Neural progenitor cell (in vitro differentiated cells): ENCODE measurements around the gene RTN1.

Experiments used
- CTCF ChIP-seq: fragments of 200-600 bp; sonication (generic); IDR thresholded peaks from 2 replicates; pipeline ENCODE4 v1.5.1; 2017; ENCODE audit warnings: antibody characterized with exemption, mild to moderate bottlenecking
- EZH2 ChIP-seq: fragments of 200-600 bp; sonication (generic); IDR thresholded peaks from 2 replicates; pipeline ENCODE4 v1.6.1; 2017; ENCODE audit warnings: antibody characterized with exemption, mild to moderate bottlenecking, moderate library complexity
- EZH2phosphoT487 ChIP-seq: fragments of 200-600 bp; sonication (generic); IDR thresholded peaks from 2 replicates; pipeline ENCODE4 v1.6.1; 2017; ENCODE audit warnings: antibody characterized with exemption

GRCh38 chr14:59677771-59678231 is 192.8 kb downstream of the RTN1 start:
- no peak for TF ChIP-seq CTCF
- no peak for TF ChIP-seq EZH2
- no peak for TF ChIP-seq EZH2phosphoT487
